ENCODE results near the gene APCDD1. TPM values are rescaled to one million over a fixed set of nuclear protein-coding genes. Genes with fewer than 3 reads are reported as not detected.

The APCDD1 gene
- 110 and 139 TPM in 2 replicates for total RNA-seq (ENCODE audit: low replicate concordance)
- long read RNA-seq, partial matches to known transcripts: 85 of 99 reads
- long read RNA-seq, other reads (novel, unspliced or antisense): 10 of 99 reads

GRCh38 chr18:10453806-10454680, at the start of gene APCDD1:
Gene APCDD1 (plus strand): TSS chr18:10454635. CDS start chr18:10454982, 347 bp downstream.
- H3K4me1 Mint-ChIP-seq (ENCODE audit: unreplicated experiment): peaks cover 32% of the 10 kb centered on the region
- no peaks in the 10 kb centered on the region for H3K27me3 Mint-ChIP-seq
- DNase-seq (ENCODE audit: extremely low spot score, unreplicated experiment): peak; percentile 85
- TF ChIP-seq, protein P1, sequence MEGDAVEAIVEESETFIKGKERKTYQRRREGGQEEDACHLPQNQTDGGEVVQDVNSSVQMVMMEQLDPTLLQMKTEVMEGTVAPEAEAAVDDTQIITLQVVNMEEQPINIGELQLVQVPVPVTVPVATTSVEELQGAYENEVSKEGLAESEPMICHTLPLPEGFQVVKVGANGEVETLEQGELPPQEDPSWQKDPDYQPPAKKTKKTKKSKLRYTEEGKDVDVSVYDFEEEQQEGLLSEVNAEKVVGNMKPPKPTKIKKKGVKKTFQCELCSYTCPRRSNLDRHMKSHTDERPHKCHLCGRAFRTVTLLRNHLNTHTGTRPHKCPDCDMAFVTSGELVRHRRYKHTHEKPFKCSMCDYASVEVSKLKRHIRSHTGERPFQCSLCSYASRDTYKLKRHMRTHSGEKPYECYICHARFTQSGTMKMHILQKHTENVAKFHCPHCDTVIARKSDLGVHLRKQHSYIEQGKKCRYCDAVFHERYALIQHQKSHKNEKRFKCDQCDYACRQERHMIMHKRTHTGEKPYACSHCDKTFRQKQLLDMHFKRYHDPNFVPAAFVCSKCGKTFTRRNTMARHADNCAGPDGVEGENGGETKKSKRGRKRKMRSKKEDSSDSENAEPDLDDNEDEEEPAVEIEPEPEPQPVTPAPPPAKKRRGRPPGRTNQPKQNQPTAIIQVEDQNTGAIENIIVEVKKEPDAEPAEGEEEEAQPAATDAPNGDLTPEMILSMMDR (conservative IDR thresholded peaks at IDR 0.05): peak; percentile 44
- peak within 1 kb of the TSS; percentile 87 for H3K4me3 Mint-ChIP-seq
- H3K36me3 Mint-ChIP-seq: peaks cover 9% of the 10 kb centered on the region
- no peaks in the 10 kb centered on the region for H3K9me3 Mint-ChIP-seq
- peak within 1 kb of the TSS; percentile 76 for H3K27ac Mint-ChIP-seq

DNA sequence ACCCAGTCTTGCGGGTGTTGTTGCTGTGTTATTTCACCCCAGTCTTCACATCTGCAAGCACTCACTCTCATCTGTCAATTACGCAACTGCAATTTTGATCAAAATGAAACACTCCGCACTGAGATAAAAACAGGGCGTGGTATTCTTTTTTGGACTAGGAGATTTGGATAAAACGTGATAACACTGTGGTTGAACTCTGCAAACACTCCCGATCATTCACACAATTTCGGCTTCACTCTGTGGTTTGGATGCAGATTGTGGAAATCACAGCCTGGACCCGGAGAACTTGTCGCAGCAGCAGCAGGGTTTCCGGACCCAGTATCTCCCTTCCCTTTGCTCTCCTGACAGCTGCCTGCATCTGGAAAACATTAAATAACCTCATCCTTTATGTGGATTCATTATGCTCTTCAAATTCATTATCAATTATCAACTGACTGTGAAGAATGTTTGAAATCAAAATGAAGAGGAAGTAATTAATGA, 49.4 kb upstream of the APCDD1 start:
- Mint-ChIP-seq H3K9me3 (no peaks in the 10 kb centered on the region), H3K27ac (no peak overlapping the region), H3K4me3 (peak overlapping the region; percentile 26), H3K4me1 (ENCODE audit: unreplicated experiment) (peaks cover 72% of the 10 kb centered on the region), H3K36me3 (no peaks in the 10 kb centered on the region), H3K27me3 (no peaks in the 10 kb centered on the region)
- TF ChIP-seq, protein P1 (conservative IDR thresholded peaks at IDR 0.05): no peak
- no peak for DNase-seq (ENCODE audit: extremely low spot score, unreplicated experiment)

- TF ChIP-seq, protein P1 (conservative IDR thresholded peaks at IDR 0.05): no peak
- H3K9me3 Mint-ChIP-seq: no peaks in the 10 kb centered on the region
- peak overlapping the region; percentile 51 for H3K27ac Mint-ChIP-seq
- DNase-seq (ENCODE audit: extremely low spot score, unreplicated experiment): no peak
- no peaks in the 10 kb centered on the region for H3K27me3 Mint-ChIP-seq
- H3K4me3 Mint-ChIP-seq: peak overlapping the region; percentile 59
- peaks cover 69% of the 10 kb centered on the region for H3K4me1 Mint-ChIP-seq (ENCODE audit: unreplicated experiment)
- no peaks in the 10 kb centered on the region for H3K36me3 Mint-ChIP-seq
These were observed 48.4 kb upstream of the APCDD1 start for GRCh38 chr18:10405816-10406663.

GRCh38 chr18:10408131-10408530, 46.3 kb upstream of the APCDD1 start:
- Mint-ChIP-seq H3K4me3 (no peak overlapping the region), H3K9me3 (no peaks in the 10 kb centered on the region), H3K36me3 (no peaks in the 10 kb centered on the region), H3K27me3 (no peaks in the 10 kb centered on the region), H3K27ac (no peak overlapping the region), H3K4me1 (ENCODE audit: unreplicated experiment) (peaks cover 65% of the 10 kb centered on the region)
- no peak for DNase-seq (ENCODE audit: extremely low spot score, unreplicated experiment)
- TF ChIP-seq, protein P1 (conservative IDR thresholded peaks at IDR 0.05): no peak

DNA sequence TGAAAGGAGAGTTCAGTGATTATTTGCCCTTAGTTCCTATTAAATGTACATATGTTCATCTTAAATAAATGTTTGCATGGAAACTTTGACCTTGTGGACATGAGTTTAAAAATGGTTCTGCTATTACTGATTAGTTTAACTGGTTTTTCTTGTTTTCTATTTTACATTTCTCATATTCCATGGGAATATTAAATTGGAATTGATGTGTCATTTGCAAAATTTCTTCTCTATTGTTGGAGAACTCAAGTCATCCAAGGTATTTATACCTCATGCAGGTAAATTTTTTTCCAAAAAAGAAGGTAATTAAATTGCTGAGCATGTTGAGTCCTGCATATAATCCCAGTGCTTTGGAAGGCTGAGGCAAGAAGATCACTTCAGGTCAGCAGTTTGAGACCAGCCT, 45.4 kb upstream of the APCDD1 start:
- TF ChIP-seq, protein P1 (conservative IDR thresholded peaks at IDR 0.05): no peak
- DNase-seq (ENCODE audit: extremely low spot score, unreplicated experiment): no peak
- H3K4me1 Mint-ChIP-seq (ENCODE audit: unreplicated experiment): peaks cover 56% of the 10 kb centered on the region

More for the DNA sequence above, 45.4 kb upstream of the APCDD1 start:
- Mint-ChIP-seq H3K4me3 (no peak overlapping the region), H3K27me3 (no peaks in the 10 kb centered on the region), H3K27ac (no peak overlapping the region), H3K9me3 (no peaks in the 10 kb centered on the region), H3K36me3 (no peaks in the 10 kb centered on the region)

Data from type B pancreatic cell (in vitro differentiated cells).